ENCODE measurements around the gene SPECC1L.

GRCh38 chr22:24289741-24290163, 19.1 kb downstream of the SPECC1L start:
- no peak for TF ChIP-seq CTCF (IDR thresholded peaks at IDR 0.05 in 8 of 11, conservative IDR thresholded peaks at IDR 0.05 in 3 of 11)
- TF ChIP-seq POLR2AphosphoS5 (IDR thresholded peaks at IDR 0.05), result no peak
